ENCODE results near the gene ATOH8. TPM values are rescaled to one million over a fixed set of nuclear protein-coding genes. Genes with fewer than 3 reads are reported as not detected.

ATOH8 gene
- total RNA-seq, 2 experiments from 2014 or later: 0.44 TPM; not detected in 1

- no peak overlapping the region for H3K4me2 ChIP-seq (ENCODE audit: low read length)
- H3K4me1 ChIP-seq (ENCODE audit: insufficient read depth, low read length, poor library complexity, severe bottlenecking): no peaks in the 10 kb centered on the region
- H3K36me3 ChIP-seq (ENCODE audit: insufficient read depth, low read length): no peaks in the 10 kb centered on the region
- CTCF ChIA-PET (ENCODE audit: unreplicated experiment): no interaction called here
- no peaks in the 10 kb centered on the region for H3K9me3 ChIP-seq (ENCODE audit: low read length)
- TF ChIP-seq CTCF (conservative IDR thresholded peaks at IDR 0.05; ENCODE audit: low read length) (no peak), EZH2phosphoT487 (IDR thresholded peaks at IDR 0.05; ENCODE audit: borderline replicate concordance, low read depth, low read length) (no peak)
- BruUV-seq (replicated peaks): no TSS peak
- intact Hi-C loops (cut with micrococcal nuclease; ENCODE audit: unreplicated experiment): no loop called here
- no peaks in the 10 kb centered on the region for H3K9me2 ChIP-seq (ENCODE audit: insufficient read depth, low read length)
- POLR2A ChIA-PET: interaction anchor here (0.5 kb wide), 1 partner anchor 576 kb away, joined by 9 read pairs; no protein-coding TSS in a partner anchor
- no peak for DNase-seq (ENCODE audit: low spot score)
- H2AFZ ChIP-seq (ENCODE audit: low read length): no peak overlapping the region
- H3K79me2 ChIP-seq (ENCODE audit: insufficient read depth, low read depth, low read length): no peaks in the 10 kb centered on the region
- H3K4me3 ChIP-seq (ENCODE audit: low read depth, low read length, poor library complexity, severe bottlenecking): no peak overlapping the region
- H3K27ac ChIP-seq (ENCODE audit: low read depth, low read length, poor library complexity, severe bottlenecking): no peak overlapping the region
- H4K20me1 ChIP-seq (ENCODE audit: insufficient read depth, low read length): no peaks in the 10 kb centered on the region
These were observed 56.8 kb downstream of the ATOH8 start for GRCh38 chr2:85810371-85811179.

- H2AFZ ChIP-seq (ENCODE audit: low read length): no peak overlapping the region
- intact Hi-C loops (cut with micrococcal nuclease; ENCODE audit: unreplicated experiment): no loop called here
- no peak overlapping the region for H3K4me3 ChIP-seq (ENCODE audit: low read depth, low read length, poor library complexity, severe bottlenecking)
- TF ChIP-seq EZH2phosphoT487 (IDR thresholded peaks at IDR 0.05; ENCODE audit: borderline replicate concordance, low read depth, low read length): no peak
- no peak for TF ChIP-seq CTCF (conservative IDR thresholded peaks at IDR 0.05; ENCODE audit: low read length)
- no peaks in the 10 kb centered on the region for H3K9me3 ChIP-seq (ENCODE audit: low read length)
- H4K20me1 ChIP-seq (ENCODE audit: insufficient read depth, low read length): no peaks in the 10 kb centered on the region
- H3K27ac ChIP-seq (ENCODE audit: low read depth, low read length, poor library complexity, severe bottlenecking): no peak overlapping the region
- ChIA-PET POLR2A (no interaction called here), CTCF (ENCODE audit: unreplicated experiment) (no interaction called here)
- no peaks in the 10 kb centered on the region for H3K9me2 ChIP-seq (ENCODE audit: insufficient read depth, low read length)
- no peak overlapping the region for H3K4me2 ChIP-seq (ENCODE audit: low read length)
- H3K79me2 ChIP-seq (ENCODE audit: insufficient read depth, low read depth, low read length): no peaks in the 10 kb centered on the region
- no TSS peak for BruUV-seq (replicated peaks)
- DNase-seq (ENCODE audit: low spot score): no peak
- H3K4me1 ChIP-seq (ENCODE audit: insufficient read depth, low read length, poor library complexity, severe bottlenecking): no peaks in the 10 kb centered on the region
- no peaks in the 10 kb centered on the region for H3K36me3 ChIP-seq (ENCODE audit: insufficient read depth, low read length)
These were observed 57.6 kb downstream of the ATOH8 start for GRCh38 chr2:85811180-85812093.
